Esophagus squamous epithelium (tissue), 5 donors: ENCODE measurements around the gene ZNF324. TPM values are rescaled to one million over a fixed set of nuclear protein-coding genes. Genes with fewer than 3 reads are reported as not detected.
A peak's percentile ranks its signal among the peaks of the same experiment; 100 is the strongest.
"Not testable (repeated sequence)": the region's sequence is repeated elsewhere in the genome, so short reads cannot be mapped to it uniquely, and the experiment has no call there.

Experiments used
- DNase-seq: peaks from one replicate; lab custom pipeline; 2025; lab: John Stamatoyannopoulos, UW
- H3K27ac ChIP-seq, 4 donors: fragments of 200-600 bp; sonication (generic); one replicate each; pipeline ENCODE4 v1.5.1; 2016 to 2019; ENCODE audit warnings: mild to moderate bottlenecking in 1 of 4
- H3K27me3 ChIP-seq, 4 donors: fragments of 200-600 bp; sonication (generic); 1 replicate in 3 of 4; 2 replicates in 1 of 4; pipeline versions ENCODE4 v1.5.1 to v1.6.0; 2017 to 2021; ENCODE audit warnings: antibody characterized with exemption in 1 of 4
- H3K36me3 ChIP-seq, 3 donors: fragments of 200-600 bp; sonication (generic); one replicate each; pipeline ENCODE4 v1.5.1; 2016 to 2019
- H3K4me1 ChIP-seq, 3 donors: fragments of 200-600 bp; sonication (generic); one replicate each; pipeline ENCODE4 v1.5.1; 2017 to 2019
- H3K4me3 ChIP-seq, 4 donors: fragments of 200-600 bp; sonication (generic); 1 replicate in 3 of 4; 2 replicates in 1 of 4; pipeline ENCODE4 v1.5.1; 2016 to 2019; ENCODE audit warnings: mild to moderate bottlenecking in 2 of 4, moderate library complexity in 1 of 4
- H3K9me3 ChIP-seq, 3 donors: fragments of 200-600 bp; sonication (generic); one replicate each; pipeline ENCODE4 v1.5.1; 2016 to 2019
- CTCF ChIP-seq, 6 experiments: fragments of 450-650 bp in 4 of 6; fragments of 200-600 bp in 2 of 6; sonication (generic) in 2 of 6; IDR thresholded peaks; one replicate each; pipeline ENCODE4 v1.5.1; 2016 to 2019; ENCODE audit warnings: antibody characterized with exemption in 6 of 6, mild to moderate bottlenecking in 4 of 6, moderate library complexity in 4 of 6
- POLR2A ChIP-seq, 4 donors: fragments of 450-650 bp; IDR thresholded peaks; one replicate each; pipeline ENCODE4 v1.6.1; 2017; ENCODE audit warnings: antibody characterized with exemption in 4 of 4, mild to moderate bottlenecking in 4 of 4, moderate library complexity in 3 of 4
- WGBS, 2 donors: methylation state at CpG; one replicate each; pipeline ENCODE4 v1.1.5; 2018; 5-methylcytosine and 5-hydroxymethylcytosine counted together
- intact Hi-C: fragments of 100-400 bp; cut with DNase I; formaldehyde crosslinking; loops from one replicate; pipeline ENCODE4 v1.15.0; 2022
- total RNA-seq, 4 donors: library from RNA; depleted of rRNA; stranded (reverse); fragments of >200 nt; gene quantifications; one replicate each; pipeline ENCODE4 v1.1.0, GENCODE V29; 2016
- donor health status: DM: yes; HTN: yes; CAD: no.

ZNF324 gene
- total RNA-seq, 4 donors from 2014 or later: 13.5 to 25.4 (median 20.2) TPM

- H3K27me3 ChIP-seq: no peaks in the 10 kb centered on the region
- H3K4me1 ChIP-seq: peaks cover 12 to 27% (median 14%) of the 10 kb centered on the region in 3 donors
- H3K4me3 ChIP-seq: peak overlapping the region; percentile 76 to 100 (median 90)
- peak overlapping the region in 1 of 4 donors; percentile 88 for H3K27ac ChIP-seq
- no peaks in the 10 kb centered on the region for H3K9me3 ChIP-seq
- 40 to 42% methylated on average over 15 to 17 of the region's 20 CpGs for WGBS, 2 donors
- no peak for DNase-seq
- no peak for TF ChIP-seq POLR2A (IDR thresholded peaks at IDR 0.05)
- no peak for TF ChIP-seq CTCF (IDR thresholded peaks at IDR 0.05)
- intact Hi-C loops: no loop called here
- H3K36me3 ChIP-seq: peaks cover 10 to 23% (median 15%) of the 10 kb centered on the region in 3 donors
Measured at GRCh38 chr19:58466089-58466759, 656 bp upstream of the ZNF324 start.

DNA sequence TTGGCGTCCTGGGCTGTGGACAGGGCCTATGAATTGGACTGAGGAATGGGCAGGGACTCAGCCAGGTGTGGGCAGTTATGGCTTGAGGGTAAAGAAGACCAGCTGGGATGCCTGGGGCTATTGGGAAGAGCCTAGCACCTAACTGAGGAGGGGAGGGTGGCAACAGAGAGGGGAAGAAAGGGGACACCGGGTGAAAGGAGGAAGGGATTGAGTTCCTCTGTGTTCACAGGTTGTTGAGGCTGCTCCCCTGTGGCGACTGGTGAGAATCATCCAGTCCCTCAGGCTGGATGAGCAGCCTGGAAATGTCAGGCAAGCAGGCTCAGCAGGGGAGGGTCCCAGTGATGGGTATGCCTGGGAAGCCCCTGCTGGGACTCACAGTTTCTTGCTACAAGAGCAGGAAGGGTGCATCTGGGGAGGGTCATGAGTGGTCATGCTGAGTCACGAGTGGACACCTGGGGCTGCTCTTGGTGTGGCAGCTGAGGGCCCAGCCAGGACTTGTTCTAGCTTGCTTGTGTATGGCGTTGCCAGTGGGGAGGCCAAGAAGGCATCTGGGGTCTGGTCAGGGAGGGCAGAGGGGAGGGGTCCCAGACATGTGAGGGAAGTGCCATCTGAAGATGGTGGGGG, 1.4 kb downstream of the ZNF324 start:
- Histone ChIP-seq H3K4me3 (peak overlapping the region in 2 of 4 donors; percentile 9 to 83), H3K36me3 (peaks cover 21 to 44% (median 23%) of the 10 kb centered on the region in 3 donors), H3K9me3 (no peaks in the 10 kb centered on the region), H3K4me1 (peaks cover 12 to 27% (median 14%) of the 10 kb centered on the region in 3 donors), H3K27ac (no peak overlapping the region), H3K27me3 (no peaks in the 10 kb centered on the region)
- TF ChIP-seq CTCF (IDR thresholded peaks at IDR 0.05): no peak
- TF ChIP-seq POLR2A (IDR thresholded peaks at IDR 0.05): no peak
- 37 to 38% methylated on average over 4 to 5 of the region's 5 CpGs for WGBS, 2 donors
- no peak for DNase-seq
- intact Hi-C loops: no loop called here

- Histone ChIP-seq H3K27ac (no peak overlapping the region), H3K4me3 (no peak overlapping the region), H3K27me3 (no peaks in the 10 kb centered on the region), H3K9me3 (no peaks in the 10 kb centered on the region), H3K4me1 (peaks cover 12 to 27% (median 14%) of the 10 kb centered on the region in 3 donors), H3K36me3 (peaks cover 21 to 49% (median 23%) of the 10 kb centered on the region in 3 donors)
- DNase-seq: no peak
- no peak for TF ChIP-seq POLR2A (IDR thresholded peaks at IDR 0.05)
- intact Hi-C loops: no loop called here
- 92 to 96% methylated on average over 4 to 5 of the region's 17 CpGs for WGBS, 2 donors
Measured at GRCh38 chr19:58469241-58470013, 2.5 kb downstream of the ZNF324 start.

GRCh38 chr19:58470837-58471543, 4.1 kb downstream of the ZNF324 start:
- DNase-seq, H3K9me3 ChIP-seq, intact Hi-C loops, H3K27me3 ChIP-seq, H3K27ac ChIP-seq, H3K4me3 ChIP-seq: not testable (repeated sequence)
- H3K36me3 ChIP-seq: peaks cover 21 to 49% (median 23%) of the 10 kb centered on the region in 3 donors
- peaks cover 14 to 38% (median 20%) of the 10 kb centered on the region in 3 donors for H3K4me1 ChIP-seq
- WGBS, 2 donors: 91 to 96% methylated on average over 5 to 17 of the region's 53 CpGs

DNA sequence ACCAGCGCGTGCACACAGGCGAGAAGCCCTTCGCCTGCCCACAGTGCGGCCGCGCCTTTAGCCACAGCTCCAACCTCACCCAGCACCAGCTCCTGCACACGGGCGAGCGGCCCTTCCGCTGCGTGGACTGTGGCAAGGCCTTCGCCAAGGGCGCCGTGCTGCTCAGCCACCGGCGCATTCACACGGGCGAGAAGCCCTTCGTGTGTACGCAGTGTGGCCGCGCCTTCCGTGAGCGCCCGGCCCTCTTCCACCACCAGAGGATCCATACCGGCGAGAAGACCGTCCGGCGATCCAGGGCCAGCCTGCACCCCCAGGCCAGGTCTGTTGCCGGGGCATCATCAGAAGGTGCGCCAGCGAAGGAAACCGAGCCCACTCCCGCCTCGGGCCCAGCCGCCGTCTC, 4.9 kb downstream of the ZNF324 start:
- Histone ChIP-seq H3K4me3 (no peak overlapping the region), H3K27me3 (no peaks in the 10 kb centered on the region), H3K36me3 (peaks cover 21 to 49% (median 23%) of the 10 kb centered on the region in 3 donors), H3K27ac (no peak overlapping the region), H3K9me3 (no peaks in the 10 kb centered on the region), H3K4me1 (peaks cover 14 to 38% (median 19%) of the 10 kb centered on the region in 3 donors)
- DNase-seq: no peak
- TF ChIP-seq CTCF (IDR thresholded peaks at IDR 0.05): no peak
- TF ChIP-seq POLR2A (IDR thresholded peaks at IDR 0.05): no peak
- WGBS, 2 donors: 95% methylated on average over 22 of the region's 39 CpGs; no CpG with 5 or more reads in 1 of the 2 donors
- intact Hi-C loops: no loop called here
